ENCODE data around the gene CTNND2.

CTNND2 gene

DNA sequence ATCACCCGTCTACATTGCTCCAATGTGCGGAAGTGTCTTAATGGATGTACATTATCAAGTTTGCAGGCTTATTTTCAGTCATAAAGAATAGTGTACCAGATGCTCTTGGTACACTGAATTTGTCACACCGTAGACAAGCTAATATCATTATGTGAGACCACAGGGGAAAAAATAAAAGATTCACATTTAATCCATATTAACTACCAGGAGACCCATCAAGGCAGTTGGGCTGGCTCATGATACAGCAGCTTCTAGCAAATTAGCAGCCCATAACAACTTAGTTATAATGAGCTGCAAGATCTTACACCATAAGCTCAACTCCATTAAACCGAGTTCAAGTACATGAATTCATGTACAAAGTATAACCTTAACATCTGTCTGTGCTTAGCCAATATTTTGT, 324.9 kb downstream of the CTNND2 start:
- DNase-seq, result no peak

DNA sequence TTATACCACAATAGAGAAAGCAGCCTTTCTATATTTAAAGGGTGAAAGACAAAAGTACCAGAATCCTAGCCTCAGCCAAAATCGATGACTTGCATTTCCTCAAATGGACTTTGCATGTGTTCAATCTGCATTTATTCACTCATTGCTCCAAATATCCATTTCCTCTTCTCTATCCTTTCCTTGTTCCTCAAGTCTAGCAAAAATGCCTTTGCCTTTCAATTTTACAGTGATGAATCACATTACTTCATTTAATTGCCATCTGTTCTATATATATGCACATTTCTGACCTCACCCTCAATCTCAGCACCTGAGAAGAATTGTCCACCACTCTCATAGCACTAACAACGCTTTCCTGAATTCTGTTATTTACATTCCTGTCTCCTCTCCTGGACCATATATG, 329.5 kb downstream of the CTNND2 start:
- no peak for DNase-seq

DNA sequence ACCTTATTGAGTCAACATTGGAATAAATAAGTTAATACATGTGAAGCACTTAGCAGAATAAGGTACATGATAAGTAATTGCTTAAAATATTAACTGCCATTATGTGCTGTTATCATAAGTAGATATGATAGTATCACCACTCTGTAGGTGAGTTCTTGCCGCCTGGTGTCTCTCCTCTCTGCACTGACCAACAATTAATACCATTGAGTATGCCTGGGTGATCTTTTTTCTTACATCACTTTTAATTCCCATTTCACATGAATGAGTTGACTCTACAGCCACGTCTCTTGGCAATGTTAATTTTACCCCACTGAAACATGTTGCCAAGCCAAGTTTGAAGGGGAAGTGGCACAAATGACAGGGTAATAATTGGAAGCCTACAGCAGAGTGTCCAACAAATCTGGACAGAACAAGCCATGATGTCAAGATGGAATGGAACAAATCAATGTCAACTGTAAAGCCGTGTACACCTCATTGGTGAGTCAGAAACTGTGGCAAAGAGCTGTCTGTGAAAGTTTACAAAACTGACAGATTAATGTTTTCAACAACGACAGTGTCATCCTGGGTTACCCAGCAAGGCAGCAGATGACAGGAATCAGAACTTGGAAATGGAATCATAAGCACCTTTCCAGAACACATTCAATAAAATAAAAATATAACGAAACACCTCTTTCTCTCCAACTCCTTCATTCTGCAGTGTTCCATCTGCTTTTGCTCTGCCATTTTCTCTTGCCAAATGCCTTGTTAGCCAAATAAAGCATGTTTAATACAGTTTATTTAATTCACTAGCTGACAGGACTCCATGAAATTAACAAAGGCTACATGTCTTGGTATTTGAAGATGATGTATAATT, 330.9 kb downstream of the CTNND2 start:
- DNase-seq, result no peak

DNA sequence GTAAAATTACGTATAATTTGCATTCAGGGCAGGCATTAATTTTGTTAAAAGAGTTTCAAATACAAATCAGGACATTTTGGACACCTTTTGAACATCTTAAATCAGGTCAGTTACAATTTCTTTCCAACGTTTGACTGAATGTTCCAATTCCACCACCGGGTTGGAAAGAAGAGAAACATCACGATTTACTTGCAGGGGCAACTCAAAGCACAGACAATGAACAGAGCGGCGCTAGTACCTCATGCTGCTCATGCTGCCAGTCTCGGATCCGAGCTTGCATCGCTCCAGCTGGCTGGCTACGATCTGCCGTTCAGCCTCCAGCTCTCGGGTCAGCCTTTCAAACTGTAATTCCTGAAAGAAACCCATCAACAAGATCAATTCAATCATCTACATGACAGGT, 339.5 kb downstream of the CTNND2 start:
- no peak for DNase-seq

DNA sequence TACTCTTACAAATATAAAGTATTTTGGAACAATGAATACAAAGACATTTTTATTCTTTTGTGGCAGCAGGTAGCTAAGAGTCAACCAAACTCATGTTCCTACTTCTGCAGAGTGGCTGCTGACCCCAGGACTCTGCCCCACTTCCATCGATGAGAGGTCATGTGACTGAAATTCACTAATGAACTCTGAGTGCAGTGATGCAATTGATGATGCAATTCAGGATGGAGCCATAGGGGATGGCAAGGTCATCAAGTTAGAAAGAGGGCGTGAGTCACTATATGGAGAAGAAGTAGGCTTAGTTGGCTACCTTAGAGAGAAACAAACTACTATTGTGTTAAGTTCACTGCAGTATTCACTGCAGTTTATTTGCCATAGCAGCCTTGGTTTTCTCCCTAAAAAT, 340.4 kb downstream of the CTNND2 start:
- DNase-seq, result no peak

DNA sequence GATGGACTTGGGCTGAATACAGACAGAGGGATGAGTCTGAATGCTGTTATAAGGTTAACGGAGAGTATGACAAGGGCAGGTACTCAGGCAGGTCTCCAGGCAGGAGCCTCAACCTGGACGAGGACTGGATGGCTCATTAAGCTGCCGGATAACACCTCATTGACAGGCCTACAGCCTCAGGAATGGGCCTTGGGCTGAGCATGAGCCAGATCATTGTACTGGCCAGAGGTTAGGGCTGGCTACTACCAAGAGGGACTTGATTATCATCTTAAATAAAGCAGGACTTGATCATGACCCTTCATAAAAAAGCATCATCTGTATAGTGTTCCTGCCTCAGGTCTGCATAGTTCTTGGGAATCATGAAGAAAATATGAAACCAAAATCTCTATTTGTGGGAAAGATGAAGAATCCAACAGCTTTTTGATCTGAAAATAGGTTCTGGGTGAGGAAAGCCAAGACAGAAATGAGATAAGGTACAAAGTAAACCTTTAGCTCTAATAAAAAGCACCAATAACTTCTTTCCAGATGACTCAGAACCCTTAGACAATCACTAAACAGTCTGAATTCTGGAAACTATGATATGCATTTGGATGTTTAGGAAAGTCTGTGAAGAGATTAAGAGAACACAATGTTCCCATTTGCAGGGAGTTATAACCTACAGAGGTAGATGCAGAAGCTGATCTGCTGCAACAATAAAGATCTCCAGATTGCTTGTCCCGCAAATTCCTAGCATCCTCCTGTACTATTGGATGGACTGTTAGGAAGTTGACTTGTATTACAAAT, 343.1 kb downstream of the CTNND2 start:
- no peak for DNase-seq

DNA sequence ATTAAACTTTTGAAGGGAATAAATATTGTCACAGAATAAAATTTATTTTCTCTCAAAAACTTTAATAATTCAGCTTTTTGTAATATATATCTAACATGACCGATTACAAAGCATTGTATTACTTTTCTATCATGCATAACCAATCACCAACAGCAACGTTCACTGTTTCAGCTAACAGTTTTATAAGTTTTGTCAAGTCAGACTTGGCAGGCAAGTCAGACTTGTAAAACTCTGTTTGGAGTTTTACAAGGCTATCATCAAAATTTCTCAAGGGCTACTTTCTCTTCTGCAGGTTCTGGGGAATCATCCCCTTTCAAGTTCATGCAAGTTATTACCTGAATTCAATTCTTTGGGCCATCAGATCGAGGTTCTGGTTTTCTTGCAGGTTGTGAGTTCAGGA, 347.2 kb downstream of the CTNND2 start:
- no peak for DNase-seq

DNA sequence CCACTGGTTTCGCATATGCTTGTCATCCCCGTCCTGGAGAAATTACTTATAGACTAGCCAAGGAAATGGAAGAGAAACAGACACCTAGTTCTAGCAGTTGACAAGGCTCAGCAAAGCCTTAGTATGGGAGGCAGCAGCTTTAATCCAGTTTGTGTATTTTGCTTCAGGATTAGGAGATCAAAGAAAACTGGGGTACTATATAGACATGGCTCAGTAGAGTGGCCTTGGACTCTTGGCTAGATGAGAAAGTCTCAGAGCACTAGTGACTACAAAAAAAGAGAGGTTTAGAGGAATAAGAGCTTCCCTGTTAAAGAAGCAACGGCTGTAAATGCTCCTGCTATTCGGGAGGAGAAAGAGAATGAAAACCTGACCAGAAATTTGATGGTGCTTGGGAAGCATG, 349.1 kb downstream of the CTNND2 start:
- no peak for DNase-seq

DNA sequence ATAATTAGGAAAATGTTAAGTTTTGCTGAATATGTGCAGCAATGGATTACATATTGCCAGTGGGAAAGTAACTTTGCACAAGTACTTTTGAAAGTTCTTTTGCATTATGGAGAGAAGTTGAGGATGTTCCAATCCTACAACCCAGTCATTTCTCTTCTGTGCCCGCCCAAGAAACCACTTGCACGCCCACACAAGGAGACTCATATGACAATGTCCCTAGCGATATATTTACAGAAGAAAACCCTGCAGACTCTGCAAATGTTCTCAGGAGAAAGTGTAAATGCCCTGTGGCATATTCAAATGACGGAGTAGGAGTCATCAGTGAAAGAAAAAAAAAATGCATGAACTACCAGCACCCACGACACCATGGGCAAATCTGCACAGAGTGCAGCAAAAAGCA, 356.5 kb downstream of the CTNND2 start:
- DNase-seq, result no peak

DNA sequence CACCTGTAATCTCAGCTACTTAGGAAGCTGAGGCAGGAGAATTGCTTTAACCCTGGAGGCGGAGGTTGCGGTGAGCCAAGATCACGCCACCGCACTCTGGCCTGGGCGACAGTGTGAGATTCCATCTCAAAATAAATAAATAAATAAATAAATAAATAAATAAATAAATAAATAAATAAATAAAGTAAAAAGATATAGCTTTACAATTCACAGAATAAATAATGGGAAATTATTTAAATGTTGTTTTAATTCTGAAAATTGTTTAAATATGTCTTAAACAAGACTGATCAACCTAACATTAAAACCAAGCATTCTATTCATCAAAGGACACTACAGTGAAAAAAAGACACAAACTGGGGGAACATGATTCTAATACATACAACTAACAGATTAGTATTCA, 357.1 kb downstream of the CTNND2 start:
- DNase-seq, result no peak

DNA sequence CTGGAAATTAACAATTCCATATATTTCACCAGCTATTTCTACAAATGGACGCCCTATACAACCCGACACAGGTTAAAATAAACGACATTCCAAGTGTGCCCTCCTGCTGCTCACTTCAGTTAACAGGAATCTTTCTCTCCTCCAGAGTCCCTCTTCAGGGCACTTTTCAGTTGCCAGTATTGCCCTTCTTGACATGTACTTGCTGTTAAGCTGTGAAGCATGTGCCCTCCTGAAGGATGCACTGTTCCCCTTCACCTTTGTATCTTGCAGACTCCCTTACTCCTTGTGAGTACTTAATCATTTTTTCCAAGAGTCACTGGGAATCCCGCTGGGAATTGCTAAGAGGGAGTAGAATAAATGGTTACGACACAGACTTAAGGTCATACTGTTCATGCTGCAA, 364.1 kb downstream of the CTNND2 start:
- DNase-seq, result no peak

DNA sequence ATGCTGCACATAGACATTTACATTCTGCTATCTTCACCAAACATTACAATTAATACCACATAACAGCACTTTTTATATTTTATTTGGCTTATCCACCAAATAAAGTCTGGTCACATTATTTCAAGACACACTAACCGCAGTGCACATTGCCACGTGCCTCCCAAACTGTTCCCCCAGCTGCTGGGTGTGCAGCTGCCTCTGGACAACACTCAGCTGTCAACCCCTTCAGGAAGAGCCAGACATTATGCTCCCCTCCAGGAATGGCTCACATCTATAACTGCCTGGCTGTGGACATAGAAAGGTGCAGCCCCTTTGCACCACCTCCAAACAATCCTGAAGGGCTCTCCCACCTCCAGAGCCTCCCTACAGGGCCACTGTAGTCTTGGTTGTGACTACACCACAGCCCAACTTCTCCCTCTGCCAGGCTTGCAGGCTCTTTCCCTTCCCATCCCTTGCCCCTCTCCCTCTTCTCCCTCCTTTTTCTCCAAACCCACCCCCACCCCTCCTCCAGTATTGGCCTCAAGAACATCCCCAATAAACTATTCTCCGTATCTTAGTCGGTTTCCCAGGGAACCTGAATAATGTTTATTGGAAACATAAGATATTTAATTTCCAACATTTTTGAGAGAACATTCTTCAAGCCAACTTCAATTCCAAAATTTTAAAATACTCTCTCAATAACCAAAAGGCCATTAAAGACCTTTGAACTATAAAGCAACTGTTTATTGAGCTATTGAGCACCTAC, 372.3 kb downstream of the CTNND2 start:
- no peak for DNase-seq

DNA sequence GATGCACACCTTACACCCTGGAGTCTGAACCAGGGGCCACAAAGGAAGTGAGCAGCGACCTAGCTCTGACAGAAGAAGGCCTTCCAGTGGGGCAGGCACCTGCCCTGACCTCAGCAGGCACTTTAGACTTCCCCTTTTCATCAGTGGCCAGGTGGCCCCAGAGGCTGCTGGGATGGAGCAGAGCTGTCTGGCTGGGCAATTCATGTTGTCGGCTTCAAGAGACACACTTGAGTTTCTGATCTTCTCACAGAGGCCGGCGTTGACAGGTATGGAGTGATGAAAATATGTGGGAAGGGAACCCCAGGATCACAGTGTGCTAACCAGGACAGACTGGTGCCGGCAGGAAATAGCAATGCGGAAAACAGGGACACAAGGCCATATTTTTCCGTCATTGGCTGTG, 375.5 kb downstream of the CTNND2 start:
- DNase-seq, result no peak

DNA sequence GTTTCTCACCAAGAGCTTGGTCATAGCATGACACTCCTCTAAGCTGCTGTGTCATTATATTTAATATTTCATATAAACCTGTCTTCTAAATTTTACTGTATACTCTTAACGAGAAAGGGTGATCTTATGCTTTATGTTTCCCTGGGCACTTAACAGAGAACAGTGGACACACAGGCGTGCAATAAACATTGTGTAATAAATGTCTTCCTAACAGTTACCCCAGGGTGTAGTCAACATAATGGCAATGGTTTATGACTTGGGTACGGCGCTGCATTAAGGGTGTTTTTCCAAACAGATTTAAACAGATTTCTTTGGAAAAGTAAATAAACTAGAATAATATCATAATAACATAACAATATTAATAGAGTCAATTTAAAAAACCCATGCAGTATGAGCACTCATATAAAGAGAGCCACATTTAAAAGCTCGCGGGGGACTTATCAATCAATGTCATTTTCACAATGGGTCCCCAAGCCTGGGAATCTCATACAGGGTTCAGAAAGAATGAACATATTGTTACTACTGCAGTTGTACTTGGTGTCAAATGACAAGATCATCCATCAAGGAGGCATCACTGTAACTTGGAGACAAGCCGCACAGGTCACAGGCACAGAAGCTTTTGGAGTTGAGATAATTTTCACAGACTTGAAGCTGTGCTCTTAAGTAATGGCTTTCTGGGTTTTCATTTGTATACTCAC, 376.4 kb downstream of the CTNND2 start:
- no peak for DNase-seq

DNA sequence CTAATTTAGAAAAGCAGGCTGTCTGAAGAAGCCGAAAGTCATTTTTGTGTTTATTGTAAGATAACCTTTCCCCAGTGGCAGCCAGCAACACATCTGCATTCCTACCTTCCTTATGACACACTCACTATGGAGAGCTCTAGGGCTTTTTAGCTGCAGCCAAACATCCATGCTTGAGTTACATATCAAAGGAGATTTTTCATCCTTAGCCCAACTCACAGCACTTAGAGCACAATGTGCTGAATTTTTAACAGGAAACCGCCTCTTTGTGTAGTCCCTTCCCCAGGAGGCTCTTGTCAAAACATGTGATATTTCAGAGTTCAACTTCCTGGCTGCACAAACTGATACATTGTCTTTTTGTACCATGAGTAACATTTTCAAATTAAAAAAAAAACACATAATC, 379.2 kb downstream of the CTNND2 start:
- DNase-seq, result no peak

DNA sequence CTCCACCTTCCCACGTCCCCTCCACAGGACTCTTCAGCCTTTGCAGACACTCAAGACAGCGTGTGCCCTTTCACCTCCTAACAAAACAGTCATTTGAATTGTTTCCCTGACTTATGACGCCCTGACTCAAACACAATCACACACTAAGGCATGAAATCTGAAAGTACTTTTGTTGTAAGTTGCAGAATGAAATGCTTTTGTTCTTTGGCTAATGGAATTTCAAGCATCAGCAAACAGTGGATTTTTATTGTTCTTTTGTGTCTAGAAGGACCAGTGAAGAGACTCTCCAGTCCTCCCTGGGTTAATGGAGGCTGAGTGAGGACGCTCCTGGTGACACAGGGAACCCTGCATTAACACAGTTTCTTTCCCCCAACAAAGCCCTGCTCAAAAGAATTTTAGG, 380.1 kb downstream of the CTNND2 start:
- no peak for DNase-seq

DNA sequence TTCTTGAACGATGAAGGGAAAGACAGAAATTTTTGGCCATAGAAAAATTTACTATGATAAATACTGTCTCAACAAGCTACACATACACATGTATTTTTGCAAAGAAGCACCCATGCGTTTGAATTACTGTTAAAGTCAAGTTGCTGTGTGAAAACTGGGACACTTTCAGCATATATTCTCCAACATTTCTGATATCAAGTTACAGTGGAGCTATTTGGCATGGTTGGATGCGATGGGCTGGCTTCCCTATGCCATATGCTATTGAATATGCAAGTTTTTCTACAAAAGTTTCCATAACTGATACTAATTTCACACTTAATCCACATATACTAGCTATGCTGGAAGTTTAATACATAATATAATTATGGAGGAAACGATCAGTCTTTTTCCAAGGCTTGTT, 381.4 kb downstream of the CTNND2 start:
- DNase-seq, result no peak

DNA sequence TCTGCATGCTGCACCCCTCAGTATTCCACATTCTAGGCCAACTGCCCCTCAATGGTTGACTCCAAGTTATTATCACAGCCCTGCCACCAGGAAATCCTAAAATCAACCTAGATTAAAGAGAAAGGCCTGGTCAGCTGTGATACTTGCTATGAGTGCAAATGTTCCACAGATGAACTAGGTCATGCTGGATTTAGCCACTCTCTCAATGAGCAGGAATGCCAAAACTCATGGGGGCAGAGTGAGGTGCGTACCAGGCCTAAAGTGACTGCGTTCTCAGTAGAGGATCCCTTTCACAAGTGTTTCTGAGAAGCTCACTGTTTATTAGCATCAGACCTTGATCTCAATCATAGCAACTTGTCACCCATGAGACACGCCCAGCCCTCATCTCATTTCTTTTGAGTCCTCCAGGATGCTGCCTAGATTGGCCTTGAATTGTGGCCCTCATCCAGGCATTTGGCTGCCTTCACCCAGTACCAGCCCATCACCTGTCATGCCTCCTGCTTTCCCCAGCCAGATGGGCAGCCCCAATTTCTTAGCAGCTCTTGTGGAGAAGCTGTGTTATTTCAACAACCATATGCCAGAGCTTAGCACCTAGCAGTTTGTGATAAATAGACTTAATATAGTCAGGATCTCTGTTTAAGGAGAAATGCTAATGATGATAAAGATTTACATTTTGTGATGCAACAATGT, 383.9 kb downstream of the CTNND2 start:
- no peak for DNase-seq

DNA sequence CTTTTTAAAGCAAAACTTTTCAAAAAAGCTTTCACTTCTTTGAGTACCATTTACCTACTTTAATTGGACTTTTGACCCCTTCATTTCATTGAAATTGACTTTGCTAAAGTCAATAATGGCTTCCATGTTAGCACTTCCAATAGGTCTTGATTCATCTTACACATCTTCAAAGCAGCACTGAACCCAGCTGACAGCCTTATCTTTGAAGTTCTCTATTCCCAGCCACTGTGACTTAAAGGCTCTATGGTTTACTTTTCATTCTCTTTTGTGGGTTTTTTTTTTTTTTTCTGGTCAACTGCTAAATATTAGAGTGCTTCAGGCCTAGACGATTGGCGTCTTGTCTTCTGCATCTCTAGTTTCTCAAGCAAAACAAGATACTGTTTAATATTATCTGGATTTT, 385.0 kb downstream of the CTNND2 start:
- no peak for DNase-seq

DNA sequence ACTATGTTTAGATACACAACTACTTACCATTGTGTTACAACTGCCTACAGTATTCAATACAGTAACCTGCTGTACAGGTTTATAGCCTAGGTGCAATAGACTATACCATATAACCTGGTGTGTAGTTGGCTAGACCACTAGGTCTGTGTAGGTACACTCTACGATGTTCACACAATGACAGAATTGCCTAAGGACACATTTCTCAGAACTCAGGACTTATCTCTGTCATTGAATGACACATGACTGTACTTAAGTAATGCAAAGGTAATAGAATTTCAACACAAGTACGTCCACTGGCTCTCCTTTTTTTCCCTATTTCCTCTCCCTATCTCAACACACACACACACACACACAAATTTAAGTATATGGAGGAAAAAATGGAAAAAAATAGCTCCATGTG, 385.6 kb downstream of the CTNND2 start:
- DNase-seq, result no peak

DNA sequence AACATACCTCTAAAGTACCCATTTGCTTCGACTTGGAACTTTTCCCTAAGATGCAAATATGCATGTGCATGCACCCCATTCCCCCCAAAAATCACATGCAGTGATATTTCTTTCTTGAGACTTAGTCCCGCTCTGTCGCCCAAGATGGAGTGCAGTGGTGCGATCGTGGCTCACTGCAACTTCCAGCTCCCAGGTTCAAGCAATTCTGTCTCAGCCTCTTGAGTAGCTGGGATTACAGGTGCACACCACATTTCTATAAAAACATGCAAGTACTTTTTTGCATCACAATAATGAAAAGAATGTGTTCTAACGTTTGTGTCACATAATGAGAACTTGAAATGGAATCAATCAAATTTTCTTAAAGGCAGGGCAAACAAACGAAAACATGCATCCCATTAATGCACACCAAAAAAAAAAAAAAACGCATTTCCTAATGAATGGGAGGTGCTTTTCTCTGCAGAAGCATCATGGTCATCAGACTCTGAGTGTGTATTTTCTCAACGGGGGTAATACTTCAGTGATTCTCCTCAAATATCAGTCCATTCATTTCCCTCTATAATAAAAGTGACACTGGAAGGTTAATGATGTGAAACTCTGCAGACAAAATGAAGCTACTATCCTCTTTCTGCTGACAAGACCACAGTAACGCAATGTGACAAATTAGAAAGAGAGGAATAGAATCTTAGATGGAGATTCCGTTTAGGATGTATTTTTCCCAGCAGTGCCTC, 389.4 kb downstream of the CTNND2 start:
- no peak for DNase-seq

DNA sequence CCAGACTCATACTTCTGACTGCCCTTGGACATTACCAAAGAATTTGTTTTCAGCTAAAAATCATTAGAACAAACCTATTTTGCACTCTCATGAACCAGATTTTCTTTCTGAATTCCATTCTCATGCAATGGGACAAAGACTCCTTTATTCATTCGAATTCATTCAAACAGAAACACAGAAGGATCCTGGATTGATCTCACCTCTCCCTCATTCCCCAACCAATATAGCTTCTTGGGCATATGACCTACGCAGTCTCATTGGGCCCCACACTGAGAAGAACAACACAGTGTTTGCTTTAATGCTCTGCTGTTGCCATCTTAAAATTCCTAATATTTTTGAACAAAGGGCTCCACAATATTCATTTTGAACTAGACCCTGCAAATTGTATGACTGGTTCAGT, 392.4 kb downstream of the CTNND2 start:
- no peak for DNase-seq

Measured in stimulated activated CD4-positive, alpha-beta T cell treated with anti-CD3 and anti-CD28 coated beads, Interleukin-4, amount 100 ng/mL, for 1 hour (primary cell).